Right forelimb (tissue), 1 donor: ENCODE data around the gene BMP8B.
"Not testable (repeated sequence)": the region's sequence is repeated elsewhere in the genome, so short reads cannot be mapped to it uniquely, and the experiment has no call there.

Experiments
- DNase-seq: peaks from one replicate; pipeline ENCODE4 v3.0.0-alpha.2; 2018

The BMP8B gene

GRCh38 chr1:39808784-39809517, 20.3 kb upstream of the BMP8B start:
- no peak for DNase-seq

- no peak for DNase-seq
Measured at GRCh38 chr1:39805385-39805784, 16.7 kb upstream of the BMP8B start.

GRCh38 chr1:39802496-39803260, 14.0 kb upstream of the BMP8B start:
- no peak for DNase-seq

GRCh38 chr1:39800471-39800835, 11.8 kb upstream of the BMP8B start:
- no peak for DNase-seq

- DNase-seq, result no peak
Measured at GRCh38 chr1:39799770-39800470, 11.3 kb upstream of the BMP8B start.

GRCh38 chr1:39798859-39799769, 10.4 kb upstream of the BMP8B start:
- not testable (repeated sequence) for DNase-seq

- no peak for DNase-seq
Measured at GRCh38 chr1:39795651-39796050, 7.0 kb upstream of the BMP8B start.

- no peak for DNase-seq
Measured at GRCh38 chr1:39791838-39792237, 3.2 kb upstream of the BMP8B start.

GRCh38 chr1:39789571-39790110, 976 bp upstream of the BMP8B start:
- no peak for DNase-seq

- no peak for DNase-seq
Measured at GRCh38 chr1:39788426-39788757, 273 bp downstream of the BMP8B start.

GRCh38 chr1:39787964-39788363, 701 bp downstream of the BMP8B start:
- not testable (repeated sequence) for DNase-seq

GRCh38 chr1:39787468-39787867, 1.2 kb downstream of the BMP8B start:
- DNase-seq, result no peak

- not testable (repeated sequence) for DNase-seq
Measured at GRCh38 chr1:39787108-39787375, 1.6 kb downstream of the BMP8B start.

GRCh38 chr1:39786303-39787107, 2.2 kb downstream of the BMP8B start:
- DNase-seq, result not testable (repeated sequence)

GRCh38 chr1:39782685-39783084, 6.0 kb downstream of the BMP8B start:
- DNase-seq, result not testable (repeated sequence)

GRCh38 chr1:39782103-39782502, 6.6 kb downstream of the BMP8B start:
- DNase-seq, result no peak

GRCh38 chr1:39781349-39781715, 7.3 kb downstream of the BMP8B start:
- DNase-seq, result no peak

- DNase-seq, result no peak
Measured at GRCh38 chr1:39779821-39780220, 8.8 kb downstream of the BMP8B start.

GRCh38 chr1:39779137-39779536, 9.5 kb downstream of the BMP8B start:
- no peak for DNase-seq

GRCh38 chr1:39778463-39779099, 10.1 kb downstream of the BMP8B start:
- DNase-seq, result peak; percentile 21

- not testable (repeated sequence) for DNase-seq
Measured at GRCh38 chr1:39777896-39778295, 10.8 kb downstream of the BMP8B start.
